ENCODE data around the gene DRP2. TPM values are rescaled to one million over a fixed set of nuclear protein-coding genes. Genes with fewer than 3 reads are reported as not detected.

Gene DRP2
- total RNA-seq, 1 experiment from 2014 or later: 0.04 TPM

- Histone ChIP-seq H3K79me2 (ENCODE audit: insufficient read depth, low read length) (no peaks in the 10 kb centered on the region), H3K56ac (ENCODE audit: insufficient read length, low read depth, low read length) (no peak overlapping the region), H2AK5ac (ENCODE audit: insufficient read length, low read length) (no peak overlapping the region), H2BK20ac (ENCODE audit: low read depth, low read length, poor library complexity, severe bottlenecking) (no peak overlapping the region), H2BK12ac (ENCODE audit: insufficient read length, low read depth, low read length) (no peak overlapping the region), H3K27ac (ENCODE audit: insufficient read length, low read depth, low read length) (no peak overlapping the region), H4K5ac (ENCODE audit: insufficient read length, low read depth, low read length) (no peak overlapping the region), H3K9me3 (ENCODE audit: control insufficient read depth, low read depth, low read length) (peaks cover 19% of the 10 kb centered on the region), H3K79me1 (ENCODE audit: insufficient read depth, low read depth, low read length, poor library complexity, severe bottlenecking) (no peaks in the 10 kb centered on the region), H3K4me2 (ENCODE audit: insufficient read depth, insufficient read length, low read length) (peak overlapping the region; percentile 43), H3K23ac (ENCODE audit: insufficient read length, low read depth, low read length) (no peak overlapping the region), H3K18ac (ENCODE audit: insufficient read length, low read depth, low read length) (no peak overlapping the region), H3K4ac (ENCODE audit: low read depth, low read length) (no peak overlapping the region), H3K27me3 (ENCODE audit: insufficient read depth, low read length) (no peaks in the 10 kb centered on the region), H4K8ac (replicated peaks; ENCODE audit: insufficient read length, low read depth, low read length) (no peak overlapping the region), H3T11ph (ENCODE audit: low read length) (no peak overlapping the region), H2BK15ac (ENCODE audit: low read depth, low read length) (no peak overlapping the region), H3K9ac (ENCODE audit: extremely low read depth, insufficient read length, low read length) (no peak overlapping the region), H2BK120ac (ENCODE audit: low read depth, low read length, poor library complexity, severe bottlenecking) (no peak overlapping the region), H4K20me1 (ENCODE audit: control insufficient read depth, insufficient read depth, insufficient read length) (no peaks in the 10 kb centered on the region), H3K23me2 (ENCODE audit: insufficient read length, low read depth, low read length, poor library complexity, severe bottlenecking) (no peaks in the 10 kb centered on the region), H4K91ac (ENCODE audit: insufficient read length, low read depth, low read length) (no peak overlapping the region), H3K14ac (ENCODE audit: insufficient read depth, low read length) (no peak overlapping the region), H2AFZ (ENCODE audit: low read length) (no peak overlapping the region), H2BK5ac (ENCODE audit: insufficient read length, low read length) (no peak overlapping the region), H3K4me1 (ENCODE audit: insufficient read depth, low read length) (no peaks in the 10 kb centered on the region; the same call in 1 of the 2 replicates)
- DNase-seq: no peak
- no CpG with 5 or more reads among the region's 1 CpG for WGBS (ENCODE audit: extremely low coverage, insufficient read length, low lambda C conversion rate)
- Mint-ChIP-seq H3K4me1 (peaks cover 4 to 6% of the 10 kb centered on the region in 2 experiments; a peak in 2 of 4 replicates), H3K4me3 (peak overlapping the region; percentile 42 to 64; a peak in 2 of 5 replicates), H3K27me3 (ENCODE audit: low read depth) (peaks cover 21% of the 10 kb centered on the region), H3K9me3 (peaks cover 68 to 79% of the 10 kb centered on the region in 2 experiments), H3K27ac (no peak overlapping the region), H3K36me3 (ENCODE audit: insufficient read depth in 1 of 3, low read depth in 3 of 3) (peaks cover 2 to 8% (median 6%) of the 10 kb centered on the region in 3 experiments; a peak in 5 of 7 replicates)
- TF ChIP-seq CTCF (conservative IDR thresholded peaks at IDR 0.05): no peak
Observed at GRCh38 chrX:101190736-101191135, 28.9 kb upstream of the DRP2 start.

Data from H9 (cell line).